GM23338 (cell line): ENCODE measurements around the gene RGS6. TPM values are rescaled to one million over a fixed set of nuclear protein-coding genes. Genes with fewer than 3 reads are reported as not detected.

Experiments used
- ATAC-seq: fragments of 200-7000 bp; cut with Tn5 transposase; 3 replicates; pipeline ENCODE4 v1.9.1; 2020
- DNase-seq: peaks from one replicate; pipeline ENCODE4 v3.0.0-alpha.2; 2015; ENCODE audit warnings: low spot score
- H2AFZ ChIP-seq: fragments of 200-600 bp; sonication (generic); 2 replicates; pipeline ENCODE4 v1.8.0; 2016; ENCODE audit warnings: antibody characterized with exemption, mild to moderate bottlenecking, moderate library complexity
- H3F3A ChIP-seq: fragments of 200-600 bp; sonication (generic); replicated peaks from 2 replicates; pipeline ENCODE4 v1.8.0; 2017; ENCODE audit warnings: antibody characterized with exemption, mixed run types, low read depth
- H3K27ac ChIP-seq: fragments of 200-600 bp; sonication (generic); 2 replicates; pipeline ENCODE4 v1.6.1; 2016; ENCODE audit warnings: low read depth
- H3K27me3 ChIP-seq: fragments of 200-600 bp; sonication (generic); 2 replicates; pipeline ENCODE4 v1.8.0; 2016; ENCODE audit warnings: mild to moderate bottlenecking, mixed run types, moderate library complexity; ENCODE audit not compliant: insufficient read depth
- H3K36me3 ChIP-seq: fragments of 200-600 bp; sonication (generic); 2 replicates; pipeline ENCODE4 v1.8.0; 2016; ENCODE audit warnings: mild to moderate bottlenecking; ENCODE audit not compliant: insufficient read depth
- H3K4me1 ChIP-seq: fragments of 200-600 bp; sonication (generic); 2 replicates; pipeline ENCODE4 v1.8.0; 2016; ENCODE audit warnings: mild to moderate bottlenecking, moderate library complexity; ENCODE audit not compliant: insufficient read depth
- H3K4me2 ChIP-seq: fragments of 200-600 bp; sonication (generic); 2 replicates; pipeline ENCODE4 v1.7.1; 2017; ENCODE audit warnings: mixed run types
- H3K4me3 ChIP-seq: fragments of 200-600 bp; sonication (generic); 2 replicates; pipeline ENCODE4 v1.6.1; 2016; ENCODE audit warnings: mixed run types
- H3K79me2 ChIP-seq: fragments of 200-600 bp; sonication (generic); replicated peaks from 2 replicates; pipeline ENCODE4 v1.8.0; 2017; ENCODE audit warnings: mild to moderate bottlenecking; ENCODE audit not compliant: insufficient read depth
- H3K9me2 ChIP-seq: fragments of 200-600 bp; sonication (generic); 2 replicates; pipeline ENCODE4 v1.8.0; 2017; ENCODE audit not compliant: insufficient read depth
- H4K20me1 ChIP-seq: fragments of 200-600 bp; sonication (generic); replicated peaks from 2 replicates; pipeline ENCODE4 v1.8.0; 2017; ENCODE audit warnings: mild to moderate bottlenecking; ENCODE audit not compliant: insufficient read depth
- H3K27ac Mint-ChIP-seq: 2 replicates; pipeline ENCODE4 v1.8.0; 2020; ENCODE audit warnings: inconsistent platforms, mild to moderate bottlenecking, moderate library complexity, mixed read lengths
- H3K27me3 Mint-ChIP-seq: 3 replicates; pipeline ENCODE4 v1.8.0; 2022; ENCODE audit warnings: low read depth, mild to moderate bottlenecking, moderate library complexity, mixed read lengths, inconsistent platforms; ENCODE audit not compliant: insufficient read depth, poor library complexity
- H3K36me3 Mint-ChIP-seq: 3 replicates; pipeline ENCODE4 v1.8.0; 2021; ENCODE audit warnings: low read depth, mild to moderate bottlenecking, inconsistent platforms, moderate library complexity, mixed read lengths
- H3K4me1 Mint-ChIP-seq: 3 replicates; pipeline ENCODE4 v1.8.0; 2020; ENCODE audit warnings: mild to moderate bottlenecking, inconsistent platforms, mixed read lengths
- H3K4me3 Mint-ChIP-seq: 3 replicates; pipeline ENCODE4 v1.8.0; 2021; ENCODE audit warnings: moderate library complexity, mild to moderate bottlenecking, inconsistent platforms, mixed read lengths
- H3K9me3 Mint-ChIP-seq: 3 replicates; pipeline ENCODE4 v1.8.0; 2020; ENCODE audit warnings: moderate library complexity, mild to moderate bottlenecking, inconsistent platforms, mixed read lengths
- EZH2 ChIP-seq: fragments of 200-600 bp; sonication (generic); IDR thresholded peaks from one replicate; pipeline ENCODE4 v1.8.0; 2017; ENCODE audit warnings: antibody characterized with exemption, mild to moderate bottlenecking, low read depth; ENCODE audit not compliant: unreplicated experiment
- JUNB ChIP-seq: IDR thresholded peaks from one replicate; pipeline ENCODE4 v1.6.1; 2016; ENCODE audit warnings: antibody characterized with exemption; ENCODE audit not compliant: unreplicated experiment
- NANOG ChIP-seq: IDR thresholded peaks from 2 replicates; pipeline ENCODE4 v1.6.1; 2016; ENCODE audit warnings: antibody characterized with exemption, borderline replicate concordance
- POLR2AphosphoS5 ChIP-seq: IDR thresholded peaks from 2 replicates; pipeline ENCODE4 v1.6.1; 2016; ENCODE audit warnings: antibody characterized with exemption, low read depth
- STAT1 ChIP-seq: IDR thresholded peaks from one replicate; pipeline ENCODE4 v1.6.1; 2016; ENCODE audit warnings: antibody characterized with exemption; ENCODE audit not compliant: unreplicated experiment
- ZNF114 ChIP-seq: fragments of 250-450 bp; sonication (Bioruptor Pico); IDR thresholded peaks from 2 replicates; pipeline ENCODE4 v1.5.0; 2020; ENCODE audit warnings: mild to moderate bottlenecking, moderate library complexity
- ZNF331 ChIP-seq: fragments of 250-450 bp; sonication (Bioruptor Pico); IDR thresholded peaks from 2 replicates; pipeline ENCODE4 v1.5.0; 2020; ENCODE audit warnings: low read depth, mild to moderate bottlenecking, moderate library complexity
- polyA plus RNA-seq: library from polyadenylated mRNA; unstranded; fragments of >200 nt; fragmentation: Nextera tagmentation; extraction: Ambion mirVana; gene quantifications from 2 replicates; pipeline ENCODE4 v1.2.1, GENCODE V29; 2016
- total RNA-seq: library from RNA; depleted of rRNA; stranded (reverse); fragments of >200 nt; shearing (Covaris generic); gene quantifications from 2 replicates; pipeline ENCODE4 v1.2.3, GENCODE V29; 2014
- TF ChIP-seq, protein P1 (sequence below): IDR thresholded peaks from one replicate; pipeline ENCODE4 v1.6.1; 2018; ENCODE audit warnings: antibody characterized with exemption; ENCODE audit not compliant: unreplicated experiment
- TF ChIP-seq, protein P2 (sequence below): fragments of 250-450 bp; sonication (Bioruptor Pico); IDR thresholded peaks from 2 replicates; pipeline ENCODE4 v1.5.0; 2020; ENCODE audit warnings: mild to moderate bottlenecking, moderate library complexity

Gene RGS6
- total and polyA plus RNA-seq, 2 experiments from 2014 or later, result 0.66 to 0.83 TPM

DNA sequence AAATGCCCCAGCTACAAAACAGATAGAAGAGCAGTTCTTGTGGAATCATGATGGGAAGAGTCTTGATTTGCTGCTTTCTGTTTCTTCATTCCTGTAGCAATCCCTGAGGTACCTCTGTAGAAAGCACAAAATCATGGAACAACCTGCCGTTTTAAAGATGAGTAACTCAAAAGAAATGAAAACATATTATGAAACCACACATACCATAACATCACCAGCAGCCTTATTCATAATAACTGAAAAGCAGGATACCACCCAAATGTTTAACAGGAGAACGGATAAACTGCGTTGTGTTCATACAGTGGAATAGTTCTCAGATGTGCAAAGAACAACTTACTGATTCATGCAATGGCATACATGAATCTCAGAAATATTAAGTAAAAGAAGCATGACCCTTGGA is 188.1 kb downstream of the RGS6 start:
- Histone ChIP-seq H3K4me1 (no peaks in the 10 kb centered on the region), H3K27me3 (no peaks in the 10 kb centered on the region), H3K36me3 (no peaks in the 10 kb centered on the region), H3K9me2 (peaks cover 3% of the 10 kb centered on the region; the same call in 1 of the 2 replicates), H3K4me2 (no peak overlapping the region), H3K4me3 (no peak overlapping the region), H3K79me2 (no peaks in the 10 kb centered on the region), H2AFZ (no peak overlapping the region), H4K20me1 (no peaks in the 10 kb centered on the region), H3F3A (no peaks in the 10 kb centered on the region), H3K27ac (no peak overlapping the region)
- TF ChIP-seq EZH2 (no peak), POLR2AphosphoS5 (no peak), ZNF114 (CRISPR knock-in tag) (no peak), STAT1 (no peak), ZNF331 (CRISPR knock-in tag) (no peak), JUNB (no peak)
- TF ChIP-seq, protein P1, sequence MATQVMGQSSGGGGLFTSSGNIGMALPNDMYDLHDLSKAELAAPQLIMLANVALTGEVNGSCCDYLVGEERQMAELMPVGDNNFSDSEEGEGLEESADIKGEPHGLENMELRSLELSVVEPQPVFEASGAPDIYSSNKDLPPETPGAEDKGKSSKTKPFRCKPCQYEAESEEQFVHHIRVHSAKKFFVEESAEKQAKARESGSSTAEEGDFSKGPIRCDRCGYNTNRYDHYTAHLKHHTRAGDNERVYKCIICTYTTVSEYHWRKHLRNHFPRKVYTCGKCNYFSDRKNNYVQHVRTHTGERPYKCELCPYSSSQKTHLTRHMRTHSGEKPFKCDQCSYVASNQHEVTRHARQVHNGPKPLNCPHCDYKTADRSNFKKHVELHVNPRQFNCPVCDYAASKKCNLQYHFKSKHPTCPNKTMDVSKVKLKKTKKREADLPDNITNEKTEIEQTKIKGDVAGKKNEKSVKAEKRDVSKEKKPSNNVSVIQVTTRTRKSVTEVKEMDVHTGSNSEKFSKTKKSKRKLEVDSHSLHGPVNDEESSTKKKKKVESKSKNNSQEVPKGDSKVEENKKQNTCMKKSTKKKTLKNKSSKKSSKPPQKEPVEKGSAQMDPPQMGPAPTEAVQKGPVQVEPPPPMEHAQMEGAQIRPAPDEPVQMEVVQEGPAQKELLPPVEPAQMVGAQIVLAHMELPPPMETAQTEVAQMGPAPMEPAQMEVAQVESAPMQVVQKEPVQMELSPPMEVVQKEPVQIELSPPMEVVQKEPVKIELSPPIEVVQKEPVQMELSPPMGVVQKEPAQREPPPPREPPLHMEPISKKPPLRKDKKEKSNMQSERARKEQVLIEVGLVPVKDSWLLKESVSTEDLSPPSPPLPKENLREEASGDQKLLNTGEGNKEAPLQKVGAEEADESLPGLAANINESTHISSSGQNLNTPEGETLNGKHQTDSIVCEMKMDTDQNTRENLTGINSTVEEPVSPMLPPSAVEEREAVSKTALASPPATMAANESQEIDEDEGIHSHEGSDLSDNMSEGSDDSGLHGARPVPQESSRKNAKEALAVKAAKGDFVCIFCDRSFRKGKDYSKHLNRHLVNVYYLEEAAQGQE, result no peak
- no peak overlapping the region for H3K4me3 Mint-ChIP-seq
- no peak overlapping the region for H3K27ac Mint-ChIP-seq
- H3K4me1 Mint-ChIP-seq, result no peaks in the 10 kb centered on the region; the same call in 1 of the 3 replicates
- H3K27me3 Mint-ChIP-seq, result no peaks in the 10 kb centered on the region
- DNase-seq (no peak), ATAC-seq (no peak)
- no peaks in the 10 kb centered on the region for H3K9me3 Mint-ChIP-seq
- no peaks in the 10 kb centered on the region for H3K36me3 Mint-ChIP-seq

DNA sequence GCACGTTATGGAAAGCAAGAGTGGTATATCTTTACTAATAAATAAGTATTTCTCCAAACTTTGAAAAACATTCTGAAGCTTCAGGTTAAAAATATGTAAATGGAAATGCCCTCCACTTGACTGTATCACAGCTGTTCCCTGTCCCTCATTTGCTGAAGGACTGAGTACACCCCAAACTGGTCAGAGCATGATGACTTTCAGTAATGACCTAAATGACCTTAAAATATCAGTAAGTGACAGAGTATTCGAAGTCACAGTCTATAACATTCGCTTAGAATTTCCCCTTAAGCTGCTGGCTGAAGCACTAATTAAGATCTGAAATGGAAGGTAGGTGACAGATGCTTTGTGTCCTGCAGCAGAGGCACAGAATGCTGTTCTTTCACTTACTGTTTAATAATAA is 191.5 kb downstream of the RGS6 start:
- no peaks in the 10 kb centered on the region for H4K20me1 ChIP-seq
- no peaks in the 10 kb centered on the region for H3K27me3 ChIP-seq
- H3K9me3 Mint-ChIP-seq, result no peaks in the 10 kb centered on the region
- no peaks in the 10 kb centered on the region for H3K4me1 ChIP-seq
- no peak overlapping the region for H2AFZ ChIP-seq
- no peaks in the 10 kb centered on the region for H3K36me3 Mint-ChIP-seq
- no peaks in the 10 kb centered on the region for H3K9me2 ChIP-seq
- ATAC-seq (no peak), DNase-seq (no peak)
- H3F3A ChIP-seq, result no peaks in the 10 kb centered on the region
- no peak overlapping the region for H3K4me2 ChIP-seq
- TF ChIP-seq, protein P2, sequence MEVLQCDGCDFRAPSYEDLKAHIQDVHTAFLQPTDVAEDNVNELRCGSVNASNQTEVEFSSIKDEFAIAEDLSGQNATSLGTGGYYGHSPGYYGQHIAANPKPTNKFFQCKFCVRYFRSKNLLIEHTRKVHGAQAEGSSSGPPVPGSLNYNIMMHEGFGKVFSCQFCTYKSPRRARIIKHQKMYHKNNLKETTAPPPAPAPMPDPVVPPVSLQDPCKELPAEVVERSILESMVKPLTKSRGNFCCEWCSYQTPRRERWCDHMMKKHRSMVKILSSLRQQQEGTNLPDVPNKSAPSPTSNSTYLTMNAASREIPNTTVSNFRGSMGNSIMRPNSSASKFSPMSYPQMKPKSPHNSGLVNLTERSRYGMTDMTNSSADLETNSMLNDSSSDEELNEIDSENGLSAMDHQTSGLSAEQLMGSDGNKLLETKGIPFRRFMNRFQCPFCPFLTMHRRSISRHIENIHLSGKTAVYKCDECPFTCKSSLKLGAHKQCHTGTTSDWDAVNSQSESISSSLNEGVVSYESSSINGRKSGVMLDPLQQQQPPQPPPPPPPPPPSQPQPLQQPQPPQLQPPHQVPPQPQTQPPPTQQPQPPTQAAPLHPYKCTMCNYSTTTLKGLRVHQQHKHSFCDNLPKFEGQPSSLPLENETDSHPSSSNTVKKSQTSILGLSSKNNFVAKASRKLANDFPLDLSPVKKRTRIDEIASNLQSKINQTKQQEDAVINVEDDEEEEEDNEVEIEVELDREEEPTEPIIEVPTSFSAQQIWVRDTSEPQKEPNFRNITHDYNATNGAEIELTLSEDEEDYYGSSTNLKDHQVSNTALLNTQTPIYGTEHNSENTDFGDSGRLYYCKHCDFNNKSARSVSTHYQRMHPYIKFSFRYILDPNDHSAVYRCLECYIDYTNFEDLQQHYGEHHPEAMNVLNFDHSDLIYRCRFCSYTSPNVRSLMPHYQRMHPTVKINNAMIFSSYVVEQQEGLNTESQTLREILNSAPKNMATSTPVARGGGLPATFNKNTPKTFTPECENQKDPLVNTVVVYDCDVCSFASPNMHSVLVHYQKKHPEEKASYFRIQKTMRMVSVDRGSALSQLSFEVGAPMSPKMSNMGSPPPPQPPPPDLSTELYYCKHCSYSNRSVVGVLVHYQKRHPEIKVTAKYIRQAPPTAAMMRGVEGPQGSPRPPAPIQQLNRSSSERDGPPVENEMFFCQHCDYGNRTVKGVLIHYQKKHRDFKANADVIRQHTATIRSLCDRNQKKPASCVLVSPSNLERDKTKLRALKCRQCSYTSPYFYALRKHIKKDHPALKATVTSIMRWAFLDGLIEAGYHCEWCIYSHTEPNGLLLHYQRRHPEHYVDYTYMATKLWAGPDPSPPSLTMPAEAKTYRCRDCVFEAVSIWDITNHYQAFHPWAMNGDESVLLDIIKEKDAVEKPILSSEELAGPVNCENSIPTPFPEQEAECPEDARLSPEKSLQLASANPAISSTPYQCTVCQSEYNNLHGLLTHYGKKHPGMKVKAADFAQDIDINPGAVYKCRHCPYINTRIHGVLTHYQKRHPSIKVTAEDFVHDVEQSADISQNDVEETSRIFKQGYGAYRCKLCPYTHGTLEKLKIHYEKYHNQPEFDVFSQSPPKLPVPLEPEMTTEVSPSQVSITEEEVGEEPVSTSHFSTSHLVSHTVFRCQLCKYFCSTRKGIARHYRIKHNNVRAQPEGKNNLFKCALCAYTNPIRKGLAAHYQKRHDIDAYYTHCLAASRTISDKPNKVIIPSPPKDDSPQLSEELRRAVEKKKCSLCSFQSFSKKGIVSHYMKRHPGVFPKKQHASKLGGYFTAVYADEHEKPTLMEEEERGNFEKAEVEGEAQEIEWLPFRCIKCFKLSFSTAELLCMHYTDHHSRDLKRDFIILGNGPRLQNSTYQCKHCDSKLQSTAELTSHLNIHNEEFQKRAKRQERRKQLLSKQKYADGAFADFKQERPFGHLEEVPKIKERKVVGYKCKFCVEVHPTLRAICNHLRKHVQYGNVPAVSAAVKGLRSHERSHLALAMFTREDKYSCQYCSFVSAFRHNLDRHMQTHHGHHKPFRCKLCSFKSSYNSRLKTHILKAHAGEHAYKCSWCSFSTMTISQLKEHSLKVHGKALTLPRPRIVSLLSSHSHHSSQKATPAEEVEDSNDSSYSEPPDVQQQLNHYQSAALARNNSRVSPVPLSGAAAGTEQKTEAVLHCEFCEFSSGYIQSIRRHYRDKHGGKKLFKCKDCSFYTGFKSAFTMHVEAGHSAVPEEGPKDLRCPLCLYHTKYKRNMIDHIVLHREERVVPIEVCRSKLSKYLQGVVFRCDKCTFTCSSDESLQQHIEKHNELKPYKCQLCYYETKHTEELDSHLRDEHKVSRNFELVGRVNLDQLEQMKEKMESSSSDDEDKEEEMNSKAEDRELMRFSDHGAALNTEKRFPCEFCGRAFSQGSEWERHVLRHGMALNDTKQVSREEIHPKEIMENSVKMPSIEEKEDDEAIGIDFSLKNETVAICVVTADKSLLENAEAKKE, result no peak
- TF ChIP-seq NANOG, result no peak
- no peak overlapping the region for H3K4me3 Mint-ChIP-seq
- H3K27ac Mint-ChIP-seq, result no peak overlapping the region
- H3K36me3 ChIP-seq, result no peaks in the 10 kb centered on the region
- H3K27me3 Mint-ChIP-seq, result no peaks in the 10 kb centered on the region
- no peaks in the 10 kb centered on the region for H3K4me1 Mint-ChIP-seq
- no peak overlapping the region for H3K27ac ChIP-seq
- no peak overlapping the region for H3K4me3 ChIP-seq
- H3K79me2 ChIP-seq, result no peaks in the 10 kb centered on the region
